Pancreas (tissue), 10 donors: ENCODE measurements around the gene WIZ. TPM values are rescaled to one million over a fixed set of nuclear protein-coding genes. Genes with fewer than 3 reads are reported as not detected.

Experiments
- ATAC-seq, 4 donors: fragments of 200-7000 bp; cut with Tn5 transposase; one replicate each; pipeline versions ENCODE4 v1.8.0 to v1.9.1; 2020; ENCODE audit warnings: mild to moderate bottlenecking in 4 of 4, moderate library complexity in 4 of 4
- DNase-seq, 6 donors: peaks; one replicate each; pipeline ENCODE4 v3.0.0-alpha.2; 2020
- FAIRE-seq: peaks from 2 replicates; lab custom pipeline; 2012; peaks lifted over from hg19 to GRCh38; lab: Jason Lieb, UNC
- H3K27ac ChIP-seq, 4 donors: fragments of 200-600 bp; sonication (generic); 1 replicate in 3 of 4; 2 replicates in 1 of 4; pipeline versions ENCODE4 v1.5.0 to v1.8.0; 2020
- H3K27me3 ChIP-seq, 4 donors: fragments of 200-600 bp; one replicate each; pipeline ENCODE4 v1.8.0; 2021
- H3K36me3 ChIP-seq, 3 donors: fragments of 200-600 bp; sonication (generic) in 1 of 3; one replicate each; pipeline versions ENCODE4 v1.5.0 to v1.8.0; 2020 to 2021
- H3K4me1 ChIP-seq, 3 donors: fragments of 200-600 bp; one replicate each; pipeline ENCODE4 v1.8.0; 2021
- H3K4me3 ChIP-seq, 4 donors: fragments of 200-600 bp; sonication (generic) in 2 of 4; one replicate each; pipeline versions ENCODE4 v1.5.0 to v1.8.0; 2020 to 2021
- H3K9me3 ChIP-seq, 4 donors: fragments of 200-600 bp; one replicate each; pipeline ENCODE4 v1.8.0; 2021
- CTCF ChIP-seq, 4 donors: fragments of 200-600 bp; sonication (generic) in 3 of 4; IDR thresholded peaks; one replicate each; pipeline versions ENCODE4 v1.5.0 to v1.8.0; 2021; ENCODE audit warnings: antibody characterized with exemption in 4 of 4
- WGBS, 2 donors: extraction: QIAGEN DNeasy Blood & Tissue Kit; methylation state at CpG; one replicate each; pipeline ENCODE4 v1.1.7; 2013; 5-methylcytosine and 5-hydroxymethylcytosine counted together
- intact Hi-C, 3 donors: fragments of 100-400 bp; cut with DNase I; formaldehyde crosslinking; loops; one replicate each; pipeline versions ENCODE4 v1.11.1 to v1.14.2; 2022
- polyA plus RNA-seq, 2 donors: library from polyadenylated mRNA; stranded (reverse); fragments of 200-250 nt; gene quantifications; one replicate each; pipeline ENCODE4 v1.2.3, GENCODE V29; 2013
- total RNA-seq, 6 donors: library from RNA; stranded (reverse); fragmentation: NEBNext Ultra II Directional in 4 of 6; extraction: Animal tissue kit (Norgen Biotek cat#: 25700) in 4 of 6; gene quantifications; one replicate each; pipeline versions ENCODE4 v1.2.1 to v1.2.4, GENCODE V29; 2021 to 2023
- donor health status: healthy with polysubstance abuse.
- donor health status: DM: no; HTN: no; CAD: no; lungs with moderate emphysema.
- donor health status: DM: no; HTN: no; CAD: no.
- donor health status: control.
- donor health status: control.
- donor health status: Bipolar disorder and iron deficiency.
- donor health status: DM: yes; HTN: yes; CAD: no.
- donor health status: DM: no; HTN: no; CAD: no.
- donor health status: DM: no; HTN: no; CAD: no.
- donor health status: DM: yes; HTN: yes; CAD: no.

Gene WIZ
- total and polyA plus RNA-seq, 8 donors: 11.0 to 23.2 (median 16.0) TPM

DNA sequence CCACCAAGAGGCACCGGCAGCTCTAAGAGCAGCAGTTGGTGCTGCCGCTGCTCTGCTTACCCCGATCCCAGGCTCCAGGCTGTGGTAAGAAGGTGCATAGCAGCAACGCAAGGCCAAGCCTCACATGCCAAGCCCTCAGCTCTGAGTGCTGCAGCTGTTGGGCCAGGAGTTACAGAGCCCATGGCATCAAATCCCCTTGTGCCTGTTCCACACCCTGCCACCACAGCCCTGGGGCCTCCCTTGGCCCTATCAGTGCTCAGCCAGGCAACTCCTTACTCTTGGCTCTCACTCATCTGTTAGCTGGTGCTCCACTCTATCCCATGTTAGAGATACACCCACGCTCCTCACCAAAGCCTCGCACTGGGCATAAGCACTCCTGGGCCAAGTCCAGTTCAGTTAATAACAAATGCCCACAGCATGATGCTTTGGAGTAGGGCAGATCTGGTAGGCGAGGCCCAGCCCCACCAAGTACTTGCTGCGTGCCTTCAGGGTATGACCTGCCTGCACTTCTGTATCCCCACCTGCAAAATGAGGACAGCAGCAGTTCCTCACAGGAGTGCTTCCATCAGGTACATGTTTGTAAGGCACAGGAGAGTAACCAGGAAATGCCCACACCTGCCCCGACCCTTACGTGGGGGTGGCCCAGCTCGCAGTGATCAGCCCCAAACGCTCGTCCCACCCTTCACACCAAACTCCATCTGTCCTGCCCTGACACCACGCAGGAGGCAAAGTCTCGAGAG lies 47.2 kb downstream of the WIZ start:
- Histone ChIP-seq H3K27me3 (no peaks in the 10 kb centered on the region), H3K36me3 (peaks cover 2 to 37% (median 29%) of the 10 kb centered on the region in 3 donors), H3K27ac (no peak overlapping the region), H3K4me3 (no peak overlapping the region), H3K9me3 (no peaks in the 10 kb centered on the region), H3K4me1 (peaks cover 10 to 16% (median 14%) of the 10 kb centered on the region in 3 donors)
- TF ChIP-seq CTCF (IDR thresholded peaks at IDR 0.05): no peak
- intact Hi-C loops: no loop called here
- 81 to 82% methylated on average over 15 of the region's 15 CpGs for WGBS, 2 donors
- ATAC-seq: no peak
- no peak for DNase-seq
- no peak for FAIRE-seq

DNA sequence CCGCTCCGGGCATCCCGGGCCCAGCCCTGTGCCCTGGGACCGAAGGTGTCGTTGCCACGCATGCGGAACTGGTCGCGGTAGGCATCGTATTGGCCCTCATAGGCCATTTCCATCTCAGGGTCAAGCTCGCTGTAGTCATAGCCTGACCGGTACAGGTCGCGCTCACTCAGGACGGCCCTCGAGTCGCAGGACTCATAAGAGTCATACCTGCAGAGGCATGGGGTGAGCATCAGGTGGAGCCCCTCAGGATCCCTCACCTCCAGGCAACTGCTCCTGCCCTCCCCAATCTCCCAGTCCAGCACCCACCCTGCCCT lies 48.4 kb downstream of the WIZ start:
- WGBS, 2 donors: 94 to 96% methylated on average over 17 of the region's 17 CpGs
- DNase-seq: no peak
- no peak for ATAC-seq
- FAIRE-seq: no peak
- Histone ChIP-seq H3K4me3 (no peak overlapping the region), H3K27me3 (no peaks in the 10 kb centered on the region), H3K4me1 (peaks cover under 1 to 6% (median 5%) of the 10 kb centered on the region in 3 donors), H3K9me3 (no peaks in the 10 kb centered on the region), H3K27ac (no peak overlapping the region), H3K36me3 (peaks cover 4 to 50% (median 41%) of the 10 kb centered on the region in 3 donors)
- intact Hi-C loops: no loop called here
- TF ChIP-seq CTCF (IDR thresholded peaks at IDR 0.05): no peak

DNA sequence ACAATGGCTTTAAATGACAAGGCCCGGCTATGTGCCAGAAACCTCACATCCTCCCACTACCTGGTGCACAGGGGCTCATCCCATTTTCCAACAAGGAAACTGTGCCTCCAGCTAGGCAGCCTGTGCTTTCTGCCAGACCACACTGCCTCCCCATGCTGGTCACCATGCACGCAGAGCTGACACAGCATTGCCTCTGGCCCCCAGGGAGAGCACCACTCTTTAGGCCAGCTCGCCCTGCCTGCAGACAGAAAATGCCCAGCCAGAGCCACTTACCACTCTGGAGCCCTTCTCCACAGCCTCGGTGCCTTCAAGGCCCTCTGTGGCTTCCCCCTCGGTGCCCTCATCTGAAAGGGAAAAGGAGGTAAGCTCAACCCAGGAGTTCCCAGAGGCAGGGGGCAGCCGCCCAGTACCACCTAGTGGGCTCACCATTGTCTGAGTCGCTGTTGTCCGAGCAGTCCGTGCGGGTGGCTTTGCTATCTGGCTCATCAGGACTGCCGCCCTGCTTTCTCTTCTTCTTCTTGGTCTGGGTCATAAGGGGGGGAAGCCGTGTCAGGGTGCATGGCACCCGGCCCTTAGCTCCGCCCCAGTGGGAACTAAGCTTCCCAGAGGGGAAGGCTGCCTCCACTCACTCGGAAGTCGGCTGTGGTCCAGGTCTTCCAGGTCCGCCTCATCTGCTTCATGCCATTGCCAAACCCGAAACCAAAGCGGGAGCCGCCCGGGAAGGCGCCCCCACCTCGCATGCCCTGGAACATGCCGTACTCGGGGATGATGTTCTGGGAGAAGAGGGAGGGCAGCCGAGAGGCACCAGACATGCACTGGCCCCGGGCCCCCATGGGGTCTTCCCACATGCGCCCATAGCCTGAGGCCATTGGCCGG lies 49.0 kb downstream of the WIZ start:
- DNase-seq: peak in 1 of 6 donors; percentile 26
- 88 to 90% methylated on average over 25 to 29 of the region's 29 CpGs for WGBS, 2 donors

DNA sequence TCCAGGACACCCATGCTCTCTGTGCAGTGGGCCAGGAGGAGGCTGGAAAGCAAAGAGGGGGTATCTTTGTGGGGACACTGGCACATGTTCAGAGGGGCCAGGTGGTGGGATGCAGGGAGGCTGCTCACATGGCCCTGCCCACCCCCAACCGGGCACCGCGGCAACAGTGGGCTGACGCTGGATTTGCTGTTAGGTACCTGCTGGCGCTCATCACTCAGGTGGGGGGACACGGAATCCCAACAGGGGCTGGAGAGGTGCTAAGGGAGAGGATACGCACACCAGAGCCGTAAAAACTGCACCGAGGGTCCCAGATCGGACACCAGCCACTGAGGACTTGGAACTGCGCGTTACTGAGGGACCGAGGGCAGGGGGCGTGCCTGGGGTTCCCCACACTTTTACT lies 50.1 kb downstream of the WIZ start:
- no peak for TF ChIP-seq CTCF (IDR thresholded peaks at IDR 0.05)
- no peak for DNase-seq
- 95 to 97% methylated on average over 14 of the region's 14 CpGs for WGBS, 2 donors
- H3K4me3 ChIP-seq: no peak overlapping the region
- intact Hi-C loops: no loop called here
- no peaks in the 10 kb centered on the region for H3K9me3 ChIP-seq
- H3K27me3 ChIP-seq: no peaks in the 10 kb centered on the region
- H3K27ac ChIP-seq: no peak overlapping the region
- peaks cover 0 to 3% (median under 1%) of the 10 kb centered on the region in 3 donors for H3K4me1 ChIP-seq
- no peak for FAIRE-seq
- H3K36me3 ChIP-seq: peaks cover 8 to 51% (median 42%) of the 10 kb centered on the region in 3 donors
- no peak for ATAC-seq

More for the DNA sequence above, 49.0 kb downstream of the WIZ start:
- H3K4me3 ChIP-seq: no peak overlapping the region
- H3K9me3 ChIP-seq: no peaks in the 10 kb centered on the region
- ATAC-seq: no peak
- H3K4me1 ChIP-seq: peaks cover 0 to 6% (median 5%) of the 10 kb centered on the region in 3 donors
- no peak for FAIRE-seq
- intact Hi-C loops: no loop called here
- H3K27ac ChIP-seq: no peak overlapping the region
- no peak for TF ChIP-seq CTCF (IDR thresholded peaks at IDR 0.05)
- H3K27me3 ChIP-seq: no peaks in the 10 kb centered on the region
- H3K36me3 ChIP-seq: peaks cover 4 to 51% (median 42%) of the 10 kb centered on the region in 3 donors
